ENCODE measurements around the gene KCTD16.

The KCTD16 gene

DNA sequence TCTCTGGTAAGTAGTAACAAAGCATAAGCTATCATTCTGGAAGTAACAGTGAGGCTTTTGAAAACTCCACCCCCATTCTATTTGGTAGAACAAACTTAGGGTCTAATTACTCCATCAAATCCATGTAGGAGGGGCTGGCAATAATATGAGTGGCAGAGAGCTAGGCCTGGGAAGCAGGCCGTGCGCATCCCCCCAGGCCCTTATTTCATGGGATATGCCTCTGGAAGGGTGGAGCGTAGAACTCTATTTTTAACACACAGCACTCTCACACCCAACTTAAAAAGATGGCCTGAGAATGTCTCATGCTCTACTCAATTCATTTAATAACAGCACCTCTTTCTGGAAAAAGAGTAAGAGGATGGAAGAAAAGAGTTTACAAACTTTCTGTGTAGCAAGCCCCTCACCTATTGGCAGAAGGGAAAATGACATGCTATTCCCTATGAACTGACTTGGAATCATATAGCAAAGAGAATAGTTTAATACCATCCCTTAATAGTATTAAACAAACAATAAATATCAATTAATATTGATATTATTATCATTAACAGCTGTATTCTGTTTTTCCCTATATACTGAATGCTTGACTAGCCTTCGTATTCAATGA, 233.2 kb downstream of the KCTD16 start:
- no peak for DNase-seq (ENCODE audit: low read depth, low spot score)

- DNase-seq (ENCODE audit: low read depth, low spot score), result no peak
These were observed 234.0 kb downstream of the KCTD16 start for GRCh38 chr5:144404672-144405071.

DNA sequence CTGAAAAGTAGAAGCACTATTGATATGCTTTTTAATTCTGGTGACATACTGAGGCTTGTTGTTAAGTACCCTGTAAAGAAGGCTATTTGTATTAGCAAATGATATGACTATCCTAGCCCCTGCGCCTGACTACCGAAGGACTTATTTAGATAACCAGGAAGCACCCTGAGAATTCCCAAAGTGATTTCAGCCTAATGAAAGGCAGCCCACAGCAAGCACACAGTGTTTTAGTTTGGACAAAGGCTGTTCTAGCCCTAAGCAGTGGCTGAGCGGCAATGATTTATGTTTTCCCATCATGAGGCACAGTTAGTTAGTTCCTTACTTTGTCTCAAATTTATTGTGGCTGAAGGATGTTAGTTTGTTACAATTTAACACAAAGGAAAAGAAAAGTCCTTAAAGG, 235.3 kb downstream of the KCTD16 start:
- no peak for DNase-seq (ENCODE audit: low read depth, low spot score)

DNA sequence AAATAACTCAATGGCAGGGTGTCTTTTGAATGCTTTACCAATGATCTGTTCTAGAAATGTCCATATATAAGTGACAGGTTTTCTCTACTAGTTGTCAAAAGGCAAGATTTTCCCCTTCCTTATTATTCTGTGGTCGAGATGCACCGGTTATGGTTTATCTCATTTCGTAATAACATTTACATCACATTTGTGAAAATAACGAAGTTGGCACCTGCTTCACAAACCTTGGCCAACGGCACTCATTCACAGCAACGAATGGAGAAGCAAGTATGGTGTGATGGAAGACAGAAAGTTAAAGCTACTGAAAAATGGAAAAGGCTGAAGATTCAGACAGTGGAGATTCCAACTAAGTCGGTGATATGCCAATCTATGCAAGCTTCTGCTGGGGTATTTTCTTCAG, 235.8 kb downstream of the KCTD16 start:
- no peak for DNase-seq (ENCODE audit: low read depth, low spot score)

- no peak for DNase-seq (ENCODE audit: low read depth, low spot score)
These were observed 243.7 kb downstream of the KCTD16 start for GRCh38 chr5:144414202-144415029.

GRCh38 chr5:144416196-144416595, 245.5 kb downstream of the KCTD16 start:
- no peak for DNase-seq (ENCODE audit: low read depth, low spot score)

DNA sequence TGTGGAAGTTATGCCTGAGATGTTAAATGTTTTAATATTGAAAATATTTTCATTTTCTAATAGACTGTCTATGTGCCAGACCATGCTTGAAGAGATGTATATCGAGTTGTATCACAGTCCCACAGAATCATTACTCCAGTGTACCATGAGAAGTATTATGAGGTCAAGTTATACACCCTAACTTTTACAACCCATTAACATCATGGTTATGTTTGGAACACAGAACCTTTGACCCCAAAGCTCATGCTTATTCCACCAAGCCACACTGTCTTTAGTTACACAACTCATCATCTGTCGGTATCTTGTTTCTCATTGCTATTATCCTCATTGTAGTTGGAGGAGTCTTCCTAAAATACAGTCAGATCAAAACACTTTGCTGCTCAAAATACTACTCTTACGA, 248.0 kb downstream of the KCTD16 start:
- no peak for DNase-seq (ENCODE audit: low read depth, low spot score)

DNA sequence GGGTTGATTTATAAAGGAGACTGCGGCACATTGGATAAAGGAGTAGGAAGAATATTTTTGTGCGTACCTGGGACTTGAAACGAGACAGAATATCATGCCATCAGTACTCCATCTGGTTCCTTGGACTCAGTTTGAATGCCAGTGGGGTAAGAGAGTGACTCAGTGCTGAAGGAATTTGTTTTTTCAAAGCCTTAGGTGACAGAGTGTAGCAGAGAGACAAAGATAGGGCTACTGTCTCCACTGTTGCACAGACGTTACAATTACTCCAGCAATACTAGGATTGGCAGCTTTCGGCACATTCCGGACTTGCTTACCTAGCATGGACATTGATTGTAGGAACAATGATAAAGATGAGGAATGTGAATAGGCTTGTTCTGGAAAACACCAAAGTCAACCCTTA, 250.7 kb downstream of the KCTD16 start:
- DNase-seq (ENCODE audit: low read depth, low spot score), result no peak

GRCh38 chr5:144422018-144422727, 251.5 kb downstream of the KCTD16 start:
- DNase-seq (ENCODE audit: low read depth, low spot score), result no peak

GRCh38 chr5:144427866-144428265, 257.2 kb downstream of the KCTD16 start:
- DNase-seq (ENCODE audit: low read depth, low spot score), result no peak

DNA sequence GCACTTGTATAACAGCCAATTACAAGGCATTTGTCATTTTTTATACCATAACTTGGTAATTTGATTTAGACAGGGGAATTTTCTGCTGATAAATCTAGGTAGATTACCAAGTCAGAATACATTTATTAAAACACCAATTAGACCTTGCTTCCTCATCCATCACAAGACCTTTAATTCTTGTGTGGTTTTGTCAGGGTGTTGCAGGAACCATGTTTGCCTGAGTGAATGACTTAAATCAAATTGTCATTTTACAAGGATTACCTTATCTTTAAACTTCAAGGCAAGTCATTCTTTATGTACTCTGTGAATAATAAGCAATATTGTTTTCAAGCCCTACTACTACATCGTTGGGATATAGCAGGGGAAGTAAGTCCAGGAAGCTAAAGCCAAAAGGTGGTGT, 257.7 kb downstream of the KCTD16 start:
- DNase-seq (ENCODE audit: low read depth, low spot score), result no peak

DNA sequence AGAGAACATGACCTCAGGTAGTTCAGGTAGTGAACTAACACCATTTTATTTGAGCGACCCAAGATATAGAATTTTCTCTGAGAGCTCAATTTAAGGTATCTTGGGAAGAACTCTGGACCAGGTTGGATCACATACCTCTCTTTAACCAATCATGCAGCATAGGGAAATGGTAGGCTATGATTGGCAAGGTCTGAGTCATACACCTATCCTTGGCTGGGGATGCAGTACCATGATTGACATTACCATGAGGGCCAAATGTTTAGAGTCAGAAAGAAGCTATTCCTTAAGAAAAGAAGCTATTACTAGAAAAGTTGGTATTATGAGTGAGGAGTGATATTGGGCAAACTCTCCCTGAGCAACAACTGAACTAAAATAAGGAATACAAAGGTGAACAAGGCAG, 258.7 kb downstream of the KCTD16 start:
- DNase-seq (ENCODE audit: low read depth, low spot score), result no peak

- DNase-seq (ENCODE audit: low read depth, low spot score), result no peak
These were observed 259.2 kb downstream of the KCTD16 start for GRCh38 chr5:144429905-144430304.

DNA sequence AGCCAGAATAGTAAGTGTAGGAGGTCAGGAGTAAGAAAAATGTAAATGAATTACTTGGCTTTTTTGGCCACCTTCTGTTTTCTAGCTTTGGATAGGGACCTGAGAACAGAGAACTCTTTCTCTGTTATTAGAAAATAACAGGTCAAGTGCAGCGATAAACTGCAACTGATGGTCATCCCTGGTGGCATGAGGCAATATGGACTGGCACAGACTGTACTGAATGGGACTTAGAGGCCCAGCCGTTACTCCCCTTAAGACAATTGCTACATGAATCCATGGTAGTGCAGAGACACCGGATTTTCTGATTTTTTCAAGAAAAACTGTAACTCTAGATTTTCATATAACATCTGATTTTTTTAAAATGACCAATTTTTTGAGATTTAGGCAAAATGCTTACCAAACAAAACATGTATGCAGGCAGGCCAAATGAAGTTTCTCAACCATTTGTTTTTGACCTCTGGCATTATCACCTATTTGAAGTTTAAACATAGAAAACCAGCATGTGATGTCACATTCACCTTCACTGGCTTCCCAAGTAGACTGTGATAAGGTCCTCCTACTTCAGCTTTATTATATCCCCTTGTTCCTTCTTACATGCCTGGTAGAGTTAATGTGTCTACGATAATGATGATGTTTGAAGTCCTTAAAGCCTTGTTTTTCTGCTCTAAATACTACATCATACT, 262.6 kb downstream of the KCTD16 start:
- DNase-seq (ENCODE audit: low read depth, low spot score), result no peak

DNA sequence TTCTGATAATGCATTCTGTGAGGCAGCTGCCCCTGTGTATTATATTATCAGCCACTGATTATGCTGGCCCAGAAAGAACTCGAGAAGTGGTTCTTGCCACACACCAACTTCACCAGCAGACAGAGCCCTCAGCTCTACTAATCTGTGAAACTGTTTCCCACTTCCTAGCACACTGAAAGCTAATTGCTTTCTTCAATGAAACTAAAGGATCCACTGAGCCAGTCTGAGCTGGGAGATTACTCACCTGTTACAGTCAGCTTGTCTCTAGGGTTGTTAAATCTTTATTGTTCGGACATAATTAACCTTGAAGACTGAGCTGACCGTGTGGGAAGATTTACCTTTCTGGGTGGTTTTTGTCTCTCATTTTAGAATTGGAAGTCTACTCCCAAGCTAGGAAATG, 263.2 kb downstream of the KCTD16 start:
- no peak for DNase-seq (ENCODE audit: low read depth, low spot score)

DNA sequence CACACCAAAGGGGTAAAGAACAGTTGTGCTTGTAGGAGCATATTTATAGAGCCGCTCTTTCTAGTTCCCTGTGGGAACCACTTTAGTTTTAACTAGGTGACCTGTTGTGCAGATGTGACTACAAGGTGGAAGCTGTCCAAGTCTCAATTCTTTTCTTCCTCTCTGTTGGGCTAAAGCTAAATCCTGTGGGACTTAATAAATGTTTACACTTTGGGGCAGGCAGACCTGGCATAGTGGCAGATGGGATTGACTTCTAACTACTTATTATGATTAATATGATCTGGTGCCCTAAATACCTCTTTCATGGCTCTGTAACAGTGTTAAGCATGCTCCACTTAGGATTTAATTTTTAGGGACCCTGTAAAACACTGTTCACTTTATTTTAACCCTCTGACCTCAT, 265.3 kb downstream of the KCTD16 start:
- no peak for DNase-seq (ENCODE audit: low read depth, low spot score)

- DNase-seq (ENCODE audit: low read depth, low spot score), result no peak
These were observed 267.6 kb downstream of the KCTD16 start for GRCh38 chr5:144438237-144438636.

- no peak for DNase-seq (ENCODE audit: low read depth, low spot score)
These were observed 277.8 kb downstream of the KCTD16 start for GRCh38 chr5:144448457-144448856.

DNA sequence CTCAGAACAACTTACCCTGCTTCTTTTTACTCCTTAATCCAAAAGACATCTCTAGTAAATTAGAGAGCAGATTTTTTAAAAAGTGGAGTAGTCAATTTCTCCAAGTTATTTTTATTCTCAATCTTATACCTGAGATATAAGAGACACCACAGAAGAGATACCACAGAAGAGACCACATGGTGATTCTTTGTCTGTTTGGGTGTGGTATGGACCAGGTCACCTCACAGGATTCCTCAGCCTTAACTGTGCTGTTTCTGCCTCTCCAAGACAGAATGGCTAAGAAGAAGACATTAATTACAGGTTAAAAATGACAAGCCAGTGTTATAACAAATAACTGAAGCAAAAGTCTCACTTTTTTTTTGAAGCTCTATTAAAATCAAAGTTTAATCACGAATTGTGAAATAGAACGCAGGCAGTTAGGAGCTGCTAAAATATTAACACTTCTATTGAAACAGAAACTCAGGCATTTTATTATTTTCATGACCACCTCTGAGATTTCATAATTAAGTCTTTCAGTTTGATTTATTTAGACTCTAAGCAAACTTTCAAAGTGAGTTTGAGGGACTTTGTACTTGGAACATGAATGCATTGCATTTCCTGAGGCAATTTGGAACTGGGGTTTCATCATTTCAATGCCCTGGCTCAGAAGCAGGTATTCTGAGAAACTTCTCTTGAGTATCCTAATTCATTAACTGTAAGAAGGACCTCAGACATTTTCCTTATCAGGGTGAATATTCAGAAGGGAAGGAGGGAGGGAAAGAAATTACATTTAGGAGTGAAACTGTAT, 280.7 kb downstream of the KCTD16 start:
- no peak for DNase-seq (ENCODE audit: low read depth, low spot score)

DNA sequence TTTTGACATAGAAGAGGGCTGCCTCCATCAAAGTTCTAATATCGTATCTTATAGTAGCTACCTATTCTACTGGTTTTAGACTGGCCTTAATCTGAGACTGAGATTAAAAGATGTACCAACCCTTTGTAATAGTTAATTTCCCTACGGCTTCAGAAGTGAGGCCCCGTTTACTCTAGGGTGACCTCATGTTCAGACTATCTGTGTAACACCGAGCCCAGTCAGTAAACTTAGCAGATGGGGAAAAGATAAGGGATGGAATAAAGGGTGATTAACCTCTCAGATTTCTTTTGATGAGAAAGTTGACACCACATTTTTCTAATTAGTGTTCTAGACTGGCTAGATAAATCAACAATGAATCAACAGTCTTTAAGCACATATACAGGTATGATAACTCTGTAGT, 283.1 kb downstream of the KCTD16 start:
- no peak for DNase-seq (ENCODE audit: low read depth, low spot score)

- no peak for DNase-seq (ENCODE audit: low read depth, low spot score)
These were observed 286.5 kb downstream of the KCTD16 start for GRCh38 chr5:144457160-144457559.
